Caco-2 (cell line): ENCODE results near the gene ABHD16B. TPM values are rescaled to one million over a fixed set of nuclear protein-coding genes. Genes with fewer than 3 reads are reported as not detected.

Experiments
- BruUV-seq: library from RNA; stranded (reverse); fragments of 400-500 nt; replicated peaks from 2 replicates; lab custom pipeline; 2021; lab: Mats Ljungman, UMichigan
- CTCF ChIA-PET: fragments of 300-600 bp; sonication (Branson Sonifier 250); formaldehyde crosslinking; loops from one replicate; lab custom pipeline; 2022; ENCODE audit warnings: antibody characterized with exemption; lab: Charles Lee
- POLR2A ChIA-PET: fragments of 300-600 bp; sonication (Branson Sonifier 250); formaldehyde crosslinking; loops from one replicate; lab custom pipeline; 2022; ENCODE audit warnings: antibody characterized with exemption; lab: Charles Lee
- DNase-seq, 2 experiments: peaks; one replicate each; pipeline versions ENCODE4 v3.0.0 to v3.0.0-alpha.2; 2020 to 2022
- H3K27me3 ChIP-seq: replicated peaks from 2 replicates; pipeline ENCODE4 v1.6.0; 2011; ENCODE audit warnings: low read length; ENCODE audit not compliant: control insufficient read depth, insufficient read depth
- H3K36me3 ChIP-seq: 2 replicates; pipeline ENCODE4 v1.5.1; 2011; ENCODE audit warnings: low read length; ENCODE audit not compliant: control insufficient read depth, insufficient read depth
- H3K4me1 ChIP-seq: fragments of 250-450 bp; sonication (Bioruptor Pico); 2 replicates; pipeline ENCODE4 v1.5.1; 2020; ENCODE audit warnings: mild to moderate bottlenecking
- H3K4me3 ChIP-seq: 2 replicates; pipeline ENCODE4 v1.5.1; 2011; ENCODE audit warnings: low read depth, mild to moderate bottlenecking, control low read depth, low read length
- H3K9me3 ChIP-seq: fragments of 250-450 bp; sonication (Bioruptor Pico); 2 replicates; pipeline ENCODE4 v1.5.1; 2020; ENCODE audit warnings: mild to moderate bottlenecking, moderate library complexity
- H3K27ac Mint-ChIP-seq: one replicate; pipeline ENCODE4 v1.8.0; 2022; ENCODE audit warnings: mixed read lengths; ENCODE audit not compliant: unreplicated experiment
- H3K27me3 Mint-ChIP-seq: one replicate; pipeline ENCODE4 v1.8.0; 2022; ENCODE audit warnings: mixed read lengths; ENCODE audit not compliant: insufficient read depth, unreplicated experiment
- H3K36me3 Mint-ChIP-seq: one replicate; pipeline ENCODE4 v1.8.0; 2022; ENCODE audit warnings: mild to moderate bottlenecking, mixed read lengths; ENCODE audit not compliant: insufficient read depth, unreplicated experiment
- H3K4me1 Mint-ChIP-seq: one replicate; pipeline ENCODE4 v1.8.0; 2022; ENCODE audit warnings: low read depth, mixed read lengths; ENCODE audit not compliant: unreplicated experiment
- H3K4me3 Mint-ChIP-seq: one replicate; pipeline ENCODE4 v1.8.0; 2022; ENCODE audit warnings: mild to moderate bottlenecking, moderate library complexity, mixed read lengths; ENCODE audit not compliant: unreplicated experiment
- H3K9me3 Mint-ChIP-seq: one replicate; pipeline ENCODE4 v1.8.0; 2022; ENCODE audit warnings: mixed read lengths; ENCODE audit not compliant: unreplicated experiment
- intact Hi-C: fragments of 100-400 bp; cut with micrococcal nuclease; formaldehyde crosslinking; loops from one replicate; pipeline ENCODE4 v1.10.0; 2022; ENCODE audit not compliant: unreplicated experiment
- total RNA-seq: library from RNA; stranded (reverse); gene quantifications from 2 replicates; pipeline ENCODE4 v1.2.3, GENCODE V29; 2022
- TF ChIP-seq, protein P1 (sequence below), 2 experiments: fragments of 200-600 bp in 1 of 2; IDR thresholded peaks; 1 replicate in 1 of 2; 2 replicates in 1 of 2; pipeline versions ENCODE4 v1.5.1 to v1.8.0; 2011 to 2022; ENCODE audit warnings: antibody characterized with exemption in 1 of 2, control low read depth in 1 of 2, inconsistent platforms in 1 of 2, low read depth in 1 of 2, low read length in 1 of 2, mild to moderate bottlenecking in 1 of 2, moderate library complexity in 1 of 2; ENCODE audit not compliant: insufficient read depth in 1 of 2, severe bottlenecking in 1 of 2, unreplicated experiment in 1 of 2

ABHD16B gene
- total RNA-seq, 1 experiment from 2014 or later = 0.27 TPM

GRCh38 chr20:63829603-63829944 lies 31.7 kb upstream of the ABHD16B start:
- ChIA-PET CTCF (interaction anchor here (0.6 kb wide), 1 partner anchor 88 kb away, joined by 3 read pairs; no protein-coding TSS in a partner anchor), POLR2A (interaction anchor here (0.6 kb wide), 1 partner anchor 146 kb away, joined by 3 read pairs; no protein-coding TSS in a partner anchor)
- H3K36me3 Mint-ChIP-seq = peaks cover 6% of the 10 kb centered on the region
- H3K27me3 Mint-ChIP-seq = peaks cover 9% of the 10 kb centered on the region
- H3K27ac Mint-ChIP-seq = no peak overlapping the region
- H3K9me3 Mint-ChIP-seq = no peaks in the 10 kb centered on the region
- Histone ChIP-seq H3K36me3 (no peaks in the 10 kb centered on the region), H3K9me3 (no peaks in the 10 kb centered on the region), H3K27me3 (peaks cover 11% of the 10 kb centered on the region), H3K4me3 (peak overlapping the region; percentile 59), H3K4me1 (peaks cover 27% of the 10 kb centered on the region)
- BruUV-seq = TSS peak; percentile 45
- H3K4me1 Mint-ChIP-seq = peaks cover 10% of the 10 kb centered on the region
- TF ChIP-seq, protein P1, sequence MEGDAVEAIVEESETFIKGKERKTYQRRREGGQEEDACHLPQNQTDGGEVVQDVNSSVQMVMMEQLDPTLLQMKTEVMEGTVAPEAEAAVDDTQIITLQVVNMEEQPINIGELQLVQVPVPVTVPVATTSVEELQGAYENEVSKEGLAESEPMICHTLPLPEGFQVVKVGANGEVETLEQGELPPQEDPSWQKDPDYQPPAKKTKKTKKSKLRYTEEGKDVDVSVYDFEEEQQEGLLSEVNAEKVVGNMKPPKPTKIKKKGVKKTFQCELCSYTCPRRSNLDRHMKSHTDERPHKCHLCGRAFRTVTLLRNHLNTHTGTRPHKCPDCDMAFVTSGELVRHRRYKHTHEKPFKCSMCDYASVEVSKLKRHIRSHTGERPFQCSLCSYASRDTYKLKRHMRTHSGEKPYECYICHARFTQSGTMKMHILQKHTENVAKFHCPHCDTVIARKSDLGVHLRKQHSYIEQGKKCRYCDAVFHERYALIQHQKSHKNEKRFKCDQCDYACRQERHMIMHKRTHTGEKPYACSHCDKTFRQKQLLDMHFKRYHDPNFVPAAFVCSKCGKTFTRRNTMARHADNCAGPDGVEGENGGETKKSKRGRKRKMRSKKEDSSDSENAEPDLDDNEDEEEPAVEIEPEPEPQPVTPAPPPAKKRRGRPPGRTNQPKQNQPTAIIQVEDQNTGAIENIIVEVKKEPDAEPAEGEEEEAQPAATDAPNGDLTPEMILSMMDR (IDR thresholded peaks at IDR 0.05; ENCODE audit: insufficient read depth in 1 of 2, low read depth in 1 of 2, low read length in 1 of 2, severe bottlenecking in 1 of 2, unreplicated experiment in 1 of 2) = no peak
- intact Hi-C loops = no loop called here
- peak overlapping the region; percentile 71 for H3K4me3 Mint-ChIP-seq
- DNase-seq = no peak

DNA sequence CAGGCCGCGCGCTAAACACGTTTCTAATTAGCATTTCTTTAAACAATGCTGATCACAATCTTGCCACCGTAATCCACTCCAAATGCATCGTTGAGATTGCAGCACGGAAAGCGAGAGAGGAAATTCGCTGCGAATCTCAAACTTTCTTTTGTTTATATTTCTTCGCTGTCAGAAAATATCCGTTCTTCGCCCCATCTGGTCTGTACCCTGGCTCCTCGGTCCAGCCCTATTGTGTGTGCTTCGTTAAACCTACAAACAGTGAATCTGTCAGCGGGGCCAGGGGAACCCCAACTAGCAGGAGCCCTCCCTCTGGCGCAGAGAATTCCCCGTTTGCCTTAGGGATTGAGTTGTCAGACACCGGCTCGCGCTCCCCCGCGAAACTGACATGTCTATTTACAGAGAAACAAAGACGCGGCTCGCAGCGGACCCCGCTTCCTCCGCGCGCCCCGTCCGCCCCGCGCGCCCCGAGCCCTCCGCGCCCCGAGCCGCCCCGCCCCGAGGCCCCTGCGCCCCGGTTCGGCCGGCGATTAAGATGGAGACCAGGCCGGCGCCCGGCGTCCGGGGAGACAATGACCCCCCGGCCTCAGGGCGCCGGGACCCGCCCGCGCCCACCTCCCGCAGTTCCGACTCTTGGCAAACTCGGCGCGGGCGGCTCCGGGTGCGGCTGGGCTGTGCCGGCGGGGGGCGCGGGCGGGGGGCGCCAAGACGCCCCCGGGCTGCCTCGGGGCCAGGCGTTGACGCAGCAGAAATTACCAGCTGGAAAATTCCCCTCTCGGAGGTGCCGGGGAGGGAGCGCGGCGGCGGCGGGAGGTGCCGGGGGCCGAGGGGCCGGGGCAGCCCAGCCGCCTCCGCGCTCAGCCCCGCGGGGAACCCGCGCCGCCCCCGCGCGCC lies 31.1 kb upstream of the ABHD16B start:
- CTCF ChIA-PET = interaction anchor here (0.6 kb wide), 1 partner anchor 88 kb away, joined by 3 read pairs; no protein-coding TSS in a partner anchor

More for the DNA sequence above, 31.1 kb upstream of the ABHD16B start:
- peaks cover 9% of the 10 kb centered on the region for H3K27me3 Mint-ChIP-seq
- no peaks in the 10 kb centered on the region for H3K9me3 Mint-ChIP-seq
- no TSS peak for BruUV-seq
- Histone ChIP-seq H3K4me1 (peaks cover 32% of the 10 kb centered on the region), H3K4me3 (peak overlapping the region; percentile 59), H3K36me3 (no peaks in the 10 kb centered on the region), H3K9me3 (no peaks in the 10 kb centered on the region), H3K27me3 (peaks cover 11% of the 10 kb centered on the region)
- POLR2A ChIA-PET = no interaction called here
- H3K4me1 Mint-ChIP-seq = peaks cover 17% of the 10 kb centered on the region
- peaks cover 6% of the 10 kb centered on the region for H3K36me3 Mint-ChIP-seq
- H3K4me3 Mint-ChIP-seq = peak overlapping the region; percentile 71
- TF ChIP-seq, protein P1 (IDR thresholded peaks at IDR 0.05; ENCODE audit: insufficient read depth in 1 of 2, low read depth in 1 of 2, low read length in 1 of 2, severe bottlenecking in 1 of 2, unreplicated experiment in 1 of 2) = no peak
- no peak for DNase-seq
- intact Hi-C loops = no loop called here
- H3K27ac Mint-ChIP-seq = no peak overlapping the region
